Esophagus squamous epithelium (tissue), 4 donors: Measurements from ENCODE around the gene SCAMP2.

Source experiments
- CTCF ChIP-seq, 6 experiments: fragments of 450-650 bp in 4 of 6; fragments of 200-600 bp in 2 of 6; sonication (generic) in 2 of 6; IDR thresholded peaks; one replicate each; pipeline ENCODE4 v1.5.1; 2016 to 2019; ENCODE audit warnings: antibody characterized with exemption in 6 of 6, mild to moderate bottlenecking in 4 of 6, moderate library complexity in 4 of 6
- POLR2A ChIP-seq, 4 donors: fragments of 450-650 bp; IDR thresholded peaks; one replicate each; pipeline ENCODE4 v1.6.1; 2017; ENCODE audit warnings: antibody characterized with exemption in 4 of 4, mild to moderate bottlenecking in 4 of 4, moderate library complexity in 3 of 4

DNA sequence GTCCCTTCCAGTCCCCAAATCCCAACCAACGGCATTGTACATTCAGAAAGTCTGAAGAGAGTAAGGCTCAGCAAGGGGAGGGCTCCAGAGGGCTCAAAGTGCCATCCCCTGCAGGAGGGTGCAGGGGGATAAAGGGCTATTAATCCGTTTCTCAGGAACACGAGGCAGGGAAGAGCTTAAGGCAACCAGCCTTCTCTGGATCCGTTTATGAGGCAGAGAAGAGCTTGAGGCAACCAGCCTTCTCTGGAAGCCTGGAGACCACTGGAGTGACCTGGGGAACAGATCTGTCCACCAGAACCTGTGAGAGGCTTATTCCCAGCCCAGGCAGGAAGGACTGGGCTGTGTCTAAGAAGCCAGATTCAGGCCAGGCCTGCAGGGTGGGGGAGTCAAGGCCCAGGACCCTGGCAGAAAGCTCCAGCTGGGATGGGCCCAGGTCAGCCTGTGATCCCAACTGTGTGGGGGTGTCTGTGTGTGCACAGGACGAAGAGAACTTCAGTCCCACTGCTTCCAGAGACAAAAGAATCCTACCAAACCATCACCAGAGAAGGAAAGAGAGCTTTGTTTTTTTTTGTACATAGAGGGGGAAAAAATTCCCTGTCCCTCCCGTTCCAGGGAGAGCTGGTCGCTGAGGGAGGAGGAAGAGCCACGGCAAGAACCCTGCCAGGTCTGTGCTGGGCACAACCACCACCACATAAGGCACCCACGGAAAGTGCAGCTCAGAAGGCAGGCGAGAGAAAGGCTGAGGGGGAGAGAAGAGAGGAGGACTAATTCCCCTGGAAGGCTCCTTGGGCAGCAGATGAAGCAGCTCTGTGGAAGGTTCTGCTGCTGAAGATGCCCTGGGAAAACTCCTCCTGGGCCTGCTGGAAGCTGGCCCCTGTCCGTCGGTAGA, 28.6 kb downstream of the SCAMP2 start:
- no peak for TF ChIP-seq CTCF (IDR thresholded peaks at IDR 0.05)
- no peak for TF ChIP-seq POLR2A (IDR thresholded peaks at IDR 0.05)
